K562 (cell line): ENCODE measurements around the gene YBX3. TPM values are rescaled to one million over a fixed set of nuclear protein-coding genes. Genes with fewer than 3 reads are reported as not detected.

Experiments used
- ZNF318 ChIP-seq, 2 experiments: fragments of 450-650 bp; IDR thresholded peaks; 2 replicates each; pipeline ENCODE4 v1.6.1; 2016; ENCODE audit warnings: mild to moderate bottlenecking in 2 of 2, borderline replicate concordance in 1 of 2, low read depth in 1 of 2, moderate library complexity in 1 of 2
- polyA plus RNA-seq, 8 experiments: library from polyadenylated mRNA; depleted of rRNA in 4 of 8; stranded (reverse) in 5 of 8; unstranded in 3 of 8; fragments of >200 nt; fragmentation: Nextera tagmentation in 2 of 8; fragmentation: Illumina TruSeq in 1 of 8; extraction: Ambion mirVana in 2 of 8; extraction: Trizol in 1 of 8; gene quantifications; 2 replicates each; pipeline versions ENCODE4 v1.2.1 to v1.2.3, GENCODE V29; 2011 to 2014; ENCODE audit warnings: inconsistent platforms in 1 of 8, missing spikeins in 1 of 8
- total RNA-seq, 7 experiments: library from RNA; depleted of rRNA in 6 of 7; stranded (reverse); fragments of >200 nt in 6 of 7; fragmentation: Illumina TruSeq in 2 of 7; extraction: Trizol in 2 of 7; gene quantifications; 2 replicates each; pipeline versions ENCODE4 v1.2.1 to v1.2.3, GENCODE V29; 2011 to 2021; ENCODE audit warnings: low replicate concordance in 1 of 7

YBX3 gene
- total and polyA plus RNA-seq, 9 of the 15 experiments (the other 6 are each of a cell fraction or from before 2014, with no cell fraction given): 47.0 to 239 (median 81.5) TPM

GRCh38 chr12:10721651-10722501 is 1.2 kb downstream of the YBX3 start (continued):
- TF ChIP-seq ZNF318 (IDR thresholded peaks at IDR 0.05; ENCODE audit: borderline replicate concordance in 1 of 2, low read depth in 1 of 2): peak in 1 of 2 experiments; percentile 61; a peak in 1 of 4 replicates
- TF ChIP-seq, all 486 proteins: peak for 53
